K562 (cell line): ENCODE results near the gene EFCAB3. TPM values are rescaled to one million over a fixed set of nuclear protein-coding genes. Genes with fewer than 3 reads are reported as not detected.

ENCODE experiments used
- AFF1 ChIP-seq, 2 experiments: fragments of 450-650 bp; IDR thresholded peaks; 2 replicates each; pipeline ENCODE4 v1.6.1; 2018; ENCODE audit warnings: mild to moderate bottlenecking in 2 of 2, low read depth in 1 of 2; ENCODE audit not compliant: partially characterized antibody in 2 of 2
- CC2D1A ChIP-seq: fragments of 450-650 bp; IDR thresholded peaks from 2 replicates; pipeline ENCODE4 v1.6.1; 2017; ENCODE audit warnings: mild to moderate bottlenecking
- CREB3L1 ChIP-seq: fragments of 450-650 bp; IDR thresholded peaks from 2 replicates; pipeline ENCODE4 v1.6.1; 2014; ENCODE audit warnings: low read depth, mild to moderate bottlenecking, moderate library complexity, borderline replicate concordance
- ELF1 ChIP-seq: fragments of 200-800 bp; sonication (Bioruptor generic); IDR thresholded peaks from 2 replicates; pipeline ENCODE4 v1.6.1; 2016; ENCODE audit warnings: missing genetic modification characterization, missing compliant biosample characterization
- HCFC1 ChIP-seq: IDR thresholded peaks from 2 replicates; pipeline ENCODE4 v1.6.1; 2012; ENCODE audit warnings: low read depth, low read length, improper control_type of control experiment
- HDAC2 ChIP-seq: fragments of 450-650 bp; IDR thresholded peaks from 2 replicates; pipeline ENCODE4 v1.6.1; 2016; ENCODE audit warnings: mild to moderate bottlenecking
- LCOR ChIP-seq: sonication (generic); formaldehyde crosslinking; IDR thresholded peaks from 2 replicates; pipeline ENCODE4 v1.8.0; 2022; ENCODE audit warnings: mild to moderate bottlenecking, missing genetic modification reagents
- NR2C1 ChIP-seq, 2 experiments: fragments of 450-650 bp; IDR thresholded peaks; 2 replicates each; pipeline ENCODE4 v1.6.1; 2017; ENCODE audit warnings: mild to moderate bottlenecking in 2 of 2, antibody characterized with exemption in 1 of 2, inconsistent platforms in 1 of 2, missing compliant biosample characterization in 1 of 2, missing genetic modification characterization in 1 of 2
- NRF1 ChIP-seq, 2 experiments: fragments of 450-650 bp; IDR thresholded peaks in 1 of 2; conservative IDR thresholded peaks in 1 of 2; 2 replicates each; pipeline ENCODE4 v1.6.1; 2014; ENCODE audit warnings: mild to moderate bottlenecking in 2 of 2
- POLR2G ChIP-seq: fragments of 200-400 bp; formaldehyde crosslinking; IDR thresholded peaks from 2 replicates; pipeline ENCODE4 v1.6.1; 2017; ENCODE audit warnings: low read depth, mild to moderate bottlenecking, antibody characterized with exemption, low read length, moderate library complexity
- TAF1 ChIP-seq: IDR thresholded peaks from 2 replicates; pipeline ENCODE4 v1.6.1; 2011; ENCODE audit warnings: mild to moderate bottlenecking, low read length, moderate library complexity; ENCODE audit not compliant: insufficient read depth, control insufficient read depth, severe bottlenecking; ENCODE audit errors: extremely low read depth
- TRIM24 ChIP-seq, 2 experiments: fragments of 450-650 bp; IDR thresholded peaks; 2 replicates each; pipeline ENCODE4 v1.6.1; 2016
- VEZF1 ChIP-seq: fragments of 200-800 bp; sonication (Bioruptor generic); IDR thresholded peaks from 2 replicates; pipeline ENCODE4 v1.6.1; 2017; ENCODE audit warnings: missing genetic modification characterization, missing compliant biosample characterization
- ZFX ChIP-seq: sonication (generic); formaldehyde crosslinking; IDR thresholded peaks from 2 replicates; pipeline ENCODE4 v1.8.0; 2022; ENCODE audit warnings: mild to moderate bottlenecking, missing genetic modification reagents, moderate library complexity
- ZNF263 ChIP-seq: sonication (generic); formaldehyde crosslinking; IDR thresholded peaks from 2 replicates; pipeline ENCODE4 v1.8.0; 2022; ENCODE audit warnings: mild to moderate bottlenecking, missing genetic modification reagents, borderline replicate concordance
- polyA plus RNA-seq, 8 experiments: library from polyadenylated mRNA; depleted of rRNA in 4 of 8; stranded (reverse) in 5 of 8; unstranded in 3 of 8; fragments of >200 nt; fragmentation: Nextera tagmentation in 2 of 8; fragmentation: Illumina TruSeq in 1 of 8; extraction: Ambion mirVana in 2 of 8; extraction: Trizol in 1 of 8; gene quantifications; 2 replicates each; pipeline versions ENCODE4 v1.2.1 to v1.2.3, GENCODE V29; 2011 to 2014; ENCODE audit warnings: inconsistent platforms in 1 of 8, missing spikeins in 1 of 8
- total RNA-seq, 7 experiments: library from RNA; depleted of rRNA in 6 of 7; stranded (reverse); fragments of >200 nt in 6 of 7; fragmentation: Illumina TruSeq in 2 of 7; extraction: Trizol in 2 of 7; gene quantifications; 2 replicates each; pipeline versions ENCODE4 v1.2.1 to v1.2.3, GENCODE V29; 2011 to 2021; ENCODE audit warnings: low replicate concordance in 1 of 7
- TF ChIP-seq, protein P1 (sequence below): fragments of 150-350 bp; conservative IDR thresholded peaks from 2 replicates; pipeline ENCODE4 v1.6.1; 2014; ENCODE audit warnings: low read length

Gene EFCAB3
- total and polyA plus RNA-seq, 9 of the 15 experiments (the other 6 are each of a cell fraction or from before 2014, with no cell fraction given), result not detected

DNA sequence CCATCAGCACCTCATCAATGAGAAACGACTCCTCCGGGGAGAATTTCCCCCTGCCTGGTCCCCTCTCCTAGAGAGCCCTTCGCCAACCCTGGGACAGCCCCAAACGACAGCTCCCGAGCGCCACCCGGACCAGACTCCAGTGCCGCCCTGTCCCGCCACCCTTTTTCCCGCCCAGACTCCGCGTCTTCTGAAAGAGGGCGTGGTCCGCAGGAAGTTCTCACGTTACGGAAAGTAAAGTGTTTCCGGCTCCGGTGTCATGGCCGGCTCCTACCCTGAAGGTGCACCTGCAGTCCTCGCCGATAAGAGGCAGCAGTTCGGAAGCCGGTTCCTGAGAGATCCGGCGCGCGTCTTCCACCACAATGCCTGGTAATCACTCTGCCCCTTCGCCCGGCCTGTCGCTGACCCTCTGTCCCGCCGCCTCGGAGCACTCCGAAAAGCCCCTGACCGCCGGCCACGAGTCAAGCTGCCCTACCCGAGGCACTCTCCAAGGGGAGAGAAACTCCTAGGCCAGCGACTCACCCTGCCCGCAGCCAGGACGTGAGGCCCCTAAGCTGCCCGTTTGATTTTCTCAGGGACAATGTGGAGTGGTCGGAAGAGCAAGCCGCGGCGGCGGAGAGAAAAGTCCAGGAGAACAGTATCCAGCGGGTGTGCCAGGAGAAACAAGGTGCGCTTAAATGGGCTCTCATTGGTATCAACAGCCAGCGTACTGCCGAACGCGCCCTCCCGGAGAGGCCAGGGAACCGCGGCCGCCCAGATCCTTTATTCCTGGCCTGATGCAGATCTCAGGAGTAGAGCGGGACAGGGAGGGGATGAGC lies 43.5 kb downstream of the EFCAB3 start, which contains the start of gene METTL2A (continued):
- 0 out of 2 replicates have a peak, but pooled peaks have one; percentile 23 for TF ChIP-seq VEZF1 (CRISPR knock-in tag)
- TF ChIP-seq CREB3L1, result peak; percentile 34; the same call in 1 of the 2 replicates
- TF ChIP-seq, protein P1, sequence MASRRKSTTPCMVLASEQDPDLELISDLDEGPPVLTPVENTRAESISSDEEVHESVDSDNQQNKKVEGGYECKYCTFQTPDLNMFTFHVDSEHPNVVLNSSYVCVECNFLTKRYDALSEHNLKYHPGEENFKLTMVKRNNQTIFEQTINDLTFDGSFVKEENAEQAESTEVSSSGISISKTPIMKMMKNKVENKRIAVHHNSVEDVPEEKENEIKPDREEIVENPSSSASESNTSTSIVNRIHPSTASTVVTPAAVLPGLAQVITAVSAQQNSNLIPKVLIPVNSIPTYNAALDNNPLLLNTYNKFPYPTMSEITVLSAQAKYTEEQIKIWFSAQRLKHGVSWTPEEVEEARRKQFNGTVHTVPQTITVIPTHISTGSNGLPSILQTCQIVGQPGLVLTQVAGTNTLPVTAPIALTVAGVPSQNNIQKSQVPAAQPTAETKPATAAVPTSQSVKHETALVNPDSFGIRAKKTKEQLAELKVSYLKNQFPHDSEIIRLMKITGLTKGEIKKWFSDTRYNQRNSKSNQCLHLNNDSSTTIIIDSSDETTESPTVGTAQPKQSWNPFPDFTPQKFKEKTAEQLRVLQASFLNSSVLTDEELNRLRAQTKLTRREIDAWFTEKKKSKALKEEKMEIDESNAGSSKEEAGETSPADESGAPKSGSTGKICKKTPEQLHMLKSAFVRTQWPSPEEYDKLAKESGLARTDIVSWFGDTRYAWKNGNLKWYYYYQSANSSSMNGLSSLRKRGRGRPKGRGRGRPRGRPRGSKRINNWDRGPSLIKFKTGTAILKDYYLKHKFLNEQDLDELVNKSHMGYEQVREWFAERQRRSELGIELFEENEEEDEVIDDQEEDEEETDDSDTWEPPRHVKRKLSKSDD, result peak; percentile 51; the same call in 1 of the 2 replicates
- 0 out of 4 replicates have a peak, but pooled peaks have one; percentile 27 to 38 for TF ChIP-seq NRF1 (conservative IDR thresholded peaks at IDR 0.05 in 1 of 2, IDR thresholded peaks at IDR 0.05 in 1 of 2)
- TF ChIP-seq ZFX (CRISPR knock-in tag), result peak; percentile 53; the same call in 1 of the 2 replicates
- peak; percentile 71 for TF ChIP-seq NR2C1 (IDR thresholded peaks at IDR 0.05)
- TF ChIP-seq NR2C1 (tag; IDR thresholded peaks at IDR 0.05), result peak; percentile 80
- TF ChIP-seq POLR2G, result peak; percentile 92
- peak; percentile 53; the same call in 1 of the 2 replicates for TF ChIP-seq CC2D1A
- peak; percentile 94 for TF ChIP-seq LCOR (CRISPR knock-in tag)
- TF ChIP-seq ZNF263, result 0 out of 2 replicates have a peak, but pooled peaks have one; percentile 9
- peak; percentile 57; the same call in 1 of the 2 replicates for TF ChIP-seq ELF1 (tag)
- TF ChIP-seq HDAC2, result peak; percentile 56; the same call in 1 of the 2 replicates
- TF ChIP-seq TRIM24 (IDR thresholded peaks at IDR 0.05), result peak; percentile 77 to 80; a peak in 3 of 4 replicates
- peak in 1 of 2 experiments; percentile 41 for TF ChIP-seq AFF1 (IDR thresholded peaks at IDR 0.05; ENCODE audit: low read depth in 1 of 2, partially characterized antibody in 2 of 2)
- TF ChIP-seq TAF1, result peak; percentile 77
- TF ChIP-seq HCFC1, result peak; percentile 65
